ENCODE results near the gene VAV3.

Gene VAV3

DNA sequence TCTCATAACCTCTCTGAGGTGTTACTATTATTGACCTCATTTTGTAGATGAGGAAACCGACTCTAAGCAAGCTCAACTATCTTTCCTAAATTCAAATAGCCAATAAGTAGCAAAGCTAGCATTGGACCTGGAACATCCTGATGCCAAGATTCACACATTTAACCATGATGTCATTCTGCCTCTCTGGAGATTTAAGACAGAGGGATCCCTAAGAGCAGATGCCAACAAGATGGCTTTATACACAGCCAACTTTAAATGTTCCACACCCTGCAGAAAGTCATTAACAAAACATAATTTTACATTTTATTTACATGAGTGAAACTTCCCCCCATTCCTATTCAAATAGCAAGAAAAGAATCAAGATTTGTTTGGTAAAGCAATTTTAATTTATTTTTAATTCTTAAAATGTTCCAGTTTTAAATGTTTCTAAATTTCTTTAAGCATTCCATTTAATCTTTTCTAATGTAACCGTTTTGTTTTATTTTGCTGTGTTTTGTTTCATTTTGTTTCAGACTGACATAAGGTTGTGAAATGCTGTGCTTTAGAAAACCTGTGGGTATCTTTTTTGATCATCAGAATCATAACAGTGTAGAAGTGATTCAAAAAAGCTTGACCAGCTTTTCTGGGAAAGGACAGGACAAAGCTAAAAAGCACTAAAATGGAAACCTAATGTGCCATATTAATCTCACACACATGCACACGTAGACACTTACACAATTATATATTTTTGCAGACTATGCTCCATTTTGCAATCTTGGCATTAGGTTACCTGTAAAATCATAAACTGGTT is 7.6 kb upstream of the VAV3 start:
- no peak for DNase-seq (ENCODE audit: low read depth, low spot score)

DNA sequence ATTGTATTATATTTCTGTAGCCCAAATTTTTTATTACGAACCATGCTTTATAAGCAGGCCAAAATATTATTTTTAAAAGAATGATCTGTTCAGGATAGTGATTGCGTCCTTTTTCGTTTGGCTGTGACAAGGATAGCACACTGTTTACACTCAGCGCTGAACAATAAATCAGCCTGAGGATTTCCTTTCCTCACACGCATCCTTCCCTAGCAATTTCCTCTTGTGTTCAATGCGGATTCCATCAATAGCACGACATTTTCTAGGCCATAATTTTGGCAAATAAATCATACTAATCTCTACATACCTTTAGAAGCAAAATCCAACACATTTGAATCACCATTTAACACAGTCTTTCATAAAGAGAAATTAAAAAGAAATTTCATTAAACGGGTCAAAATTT is 1.6 kb upstream of the VAV3 start:
- no peak for DNase-seq (ENCODE audit: low read depth, low spot score)

GRCh38 chr1:107964336-107965109 is 457 bp downstream of the VAV3 start:
- no peak for DNase-seq (ENCODE audit: low read depth, low spot score)

DNA sequence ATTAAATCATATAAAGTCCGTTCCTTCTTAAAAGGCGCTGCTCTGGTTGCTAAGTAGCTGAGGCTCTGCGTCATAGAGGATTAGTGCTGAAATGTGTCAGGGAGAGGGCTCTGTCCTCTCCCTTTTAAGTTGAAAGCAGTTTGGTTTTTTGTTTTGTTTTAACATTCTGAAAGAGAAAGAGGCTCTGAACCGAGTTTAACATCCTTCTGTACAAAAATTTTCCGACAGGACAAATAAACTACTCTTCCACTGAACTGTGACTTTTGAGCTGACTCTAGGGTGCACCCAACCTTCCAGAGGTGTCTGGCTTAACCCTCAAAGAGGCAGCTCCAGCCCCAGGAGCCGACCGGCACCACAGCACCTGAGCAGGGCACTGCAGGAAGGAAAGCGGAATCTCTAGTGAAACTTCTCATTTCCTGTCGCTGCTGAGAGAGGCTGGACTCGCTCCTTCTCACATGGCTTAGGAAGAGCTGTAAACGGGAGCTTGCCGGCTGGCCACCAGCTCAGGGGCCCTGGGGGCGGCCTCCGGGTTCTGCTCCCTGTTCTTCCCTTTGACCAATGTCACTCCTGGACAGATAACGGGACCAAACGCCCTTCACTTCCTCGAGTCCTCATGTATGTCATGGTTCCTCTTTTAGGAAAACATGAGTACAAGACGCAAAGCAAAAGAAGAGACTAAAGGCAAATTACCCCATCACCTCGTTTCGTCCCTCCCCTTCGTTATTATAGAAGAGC is 1.2 kb downstream of the VAV3 start:
- DNase-seq (ENCODE audit: low read depth, low spot score): no peak

DNA sequence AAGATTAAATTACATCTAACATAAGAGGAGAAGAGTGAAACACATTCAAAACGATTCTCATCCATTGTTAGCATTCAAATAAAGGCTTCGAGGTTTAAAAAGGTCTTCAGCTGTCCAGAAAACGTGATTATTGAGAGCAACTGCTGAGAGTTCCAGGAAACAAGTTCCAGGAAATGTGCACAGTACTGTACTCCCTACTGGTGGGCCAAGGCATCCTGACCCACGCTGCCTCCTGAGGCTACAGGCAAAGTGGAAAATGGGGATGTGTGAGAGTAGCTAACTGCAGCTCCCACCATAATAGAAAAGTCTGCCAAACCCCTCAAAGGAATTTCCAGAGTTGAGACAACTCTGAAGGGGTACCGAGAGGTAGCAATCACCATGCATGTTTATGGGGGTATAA is 2.0 kb downstream of the VAV3 start:
- DNase-seq (ENCODE audit: low read depth, low spot score): no peak

- DNase-seq (ENCODE audit: low read depth, low spot score): no peak
Measured at GRCh38 chr1:107954719-107955415, 10.1 kb downstream of the VAV3 start.

DNA sequence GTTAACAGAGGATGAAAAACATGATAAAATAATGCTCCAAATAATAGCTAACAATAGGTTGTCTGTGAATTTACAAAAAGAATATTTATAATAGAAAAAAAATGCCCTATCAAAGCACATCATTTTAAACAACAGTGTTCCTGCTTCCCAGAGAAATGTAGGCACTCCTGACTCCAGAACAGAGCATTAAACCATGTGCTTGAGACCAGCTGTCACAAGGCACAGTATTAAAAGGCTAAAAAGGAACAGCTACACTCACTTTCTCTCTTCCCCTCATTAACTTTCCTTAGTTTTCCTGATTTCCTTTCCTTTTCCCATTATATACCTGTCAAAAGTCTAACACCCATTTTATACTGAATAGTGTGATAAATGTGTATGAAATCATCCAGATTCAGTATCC is 10.9 kb downstream of the VAV3 start:
- no peak for DNase-seq (ENCODE audit: low read depth, low spot score)

DNA sequence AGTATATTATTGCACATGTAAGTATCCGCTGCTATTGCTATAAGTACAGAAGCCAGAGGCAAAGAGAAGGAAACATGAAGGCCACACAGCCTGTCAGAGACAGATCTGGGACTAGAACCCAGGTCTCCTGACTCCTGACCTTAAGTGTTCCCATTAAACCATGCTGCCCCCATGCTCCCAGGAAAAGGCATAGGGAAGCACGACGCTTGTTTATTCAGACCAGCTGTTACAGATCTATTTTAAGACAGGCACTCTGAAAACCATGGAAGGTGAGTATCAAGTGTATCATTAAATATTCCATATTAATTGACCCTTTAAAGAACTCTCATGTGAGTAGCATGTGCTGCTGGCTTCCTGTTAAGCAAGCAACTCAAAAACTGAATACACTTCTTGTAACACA is 11.4 kb downstream of the VAV3 start:
- DNase-seq (ENCODE audit: low read depth, low spot score): no peak

GRCh38 chr1:107952989-107953388 is 12.0 kb downstream of the VAV3 start:
- no peak for DNase-seq (ENCODE audit: low read depth, low spot score)

- DNase-seq (ENCODE audit: low read depth, low spot score): no peak
Measured at GRCh38 chr1:107950464-107950863, 14.5 kb downstream of the VAV3 start.

DNA sequence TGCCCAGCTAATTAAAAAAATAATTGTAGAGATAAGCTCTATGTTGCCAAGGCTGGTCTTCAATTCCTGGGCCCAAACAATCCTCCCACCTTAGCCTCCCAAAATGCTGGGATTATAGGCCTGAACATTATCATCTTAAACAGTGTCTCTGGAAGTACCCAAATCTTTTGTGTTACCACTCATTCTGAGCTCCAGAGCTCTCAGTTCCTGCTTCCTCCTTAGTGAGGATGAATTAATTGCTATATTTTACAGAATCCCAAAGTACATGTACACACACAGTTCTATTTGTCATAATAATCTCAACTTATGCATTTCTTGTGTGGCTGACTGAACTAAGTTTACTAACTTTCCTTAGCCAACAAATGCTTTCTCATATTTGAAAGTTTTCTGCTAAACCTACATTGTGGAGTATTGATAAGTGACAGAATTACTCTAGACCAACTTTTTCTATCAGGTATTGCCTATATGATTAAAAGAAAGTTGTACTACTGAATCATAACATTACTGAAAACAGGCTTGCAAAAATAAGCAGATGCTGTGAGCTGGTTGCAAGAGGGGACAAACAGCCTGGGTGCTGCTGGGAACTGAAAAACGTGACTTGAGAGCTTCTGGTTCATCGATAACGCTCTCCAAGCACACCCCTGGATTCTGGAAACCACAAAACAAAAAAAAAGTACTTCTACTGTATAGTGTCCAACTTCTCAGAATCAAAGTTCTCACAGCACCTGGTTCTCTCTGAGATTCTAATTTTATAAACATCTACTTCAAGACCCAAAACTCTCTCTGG is 15.3 kb downstream of the VAV3 start:
- DNase-seq (ENCODE audit: low read depth, low spot score): no peak

- no peak for DNase-seq (ENCODE audit: low read depth, low spot score)
Measured at GRCh38 chr1:107946794-107947193, 18.2 kb downstream of the VAV3 start.

DNA sequence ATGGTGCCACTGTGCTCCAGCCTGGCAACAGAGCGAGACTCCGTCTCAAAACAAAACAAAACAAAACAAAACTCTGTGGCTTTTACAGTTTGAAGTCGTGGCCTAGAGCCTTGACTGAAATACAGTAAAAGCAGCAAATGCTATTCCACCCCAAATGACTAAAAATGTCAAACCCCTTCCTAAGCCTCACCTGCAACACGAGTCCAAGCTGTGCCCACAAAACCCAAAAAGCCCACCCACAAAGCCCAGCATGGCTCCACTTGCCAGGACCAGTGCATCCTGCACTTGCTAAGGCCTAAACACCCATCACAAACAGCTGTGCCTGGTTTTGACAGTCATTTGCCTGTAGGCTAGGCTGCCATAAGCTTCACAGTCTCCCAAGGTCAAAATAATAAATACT is 21.3 kb downstream of the VAV3 start:
- no peak for DNase-seq (ENCODE audit: low read depth, low spot score)

GRCh38 chr1:107942814-107943213 is 22.2 kb downstream of the VAV3 start:
- DNase-seq (ENCODE audit: low read depth, low spot score): no peak

GRCh38 chr1:107941531-107941930 is 23.4 kb downstream of the VAV3 start:
- DNase-seq (ENCODE audit: low read depth, low spot score): no peak

DNA sequence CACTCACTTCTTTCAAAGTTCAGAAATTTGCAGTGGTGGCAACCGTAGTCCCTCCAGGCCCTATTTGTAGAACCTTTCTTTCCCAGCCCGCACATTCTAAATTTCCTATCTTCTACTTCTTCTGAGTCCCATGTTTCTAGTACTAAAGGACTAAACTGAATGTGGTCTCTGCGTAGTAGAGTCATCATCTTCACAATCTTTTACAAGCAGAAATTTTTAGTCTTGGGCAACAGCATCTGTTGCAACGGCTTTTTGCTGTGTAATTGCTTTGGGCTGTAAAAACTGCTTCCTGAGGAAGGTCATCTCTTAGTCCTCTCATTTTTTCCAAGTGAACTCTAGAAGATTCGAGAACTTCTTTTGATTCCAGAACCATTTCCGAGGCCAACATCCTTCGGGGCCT is 23.9 kb downstream of the VAV3 start:
- no peak for DNase-seq (ENCODE audit: low read depth, low spot score)

DNA sequence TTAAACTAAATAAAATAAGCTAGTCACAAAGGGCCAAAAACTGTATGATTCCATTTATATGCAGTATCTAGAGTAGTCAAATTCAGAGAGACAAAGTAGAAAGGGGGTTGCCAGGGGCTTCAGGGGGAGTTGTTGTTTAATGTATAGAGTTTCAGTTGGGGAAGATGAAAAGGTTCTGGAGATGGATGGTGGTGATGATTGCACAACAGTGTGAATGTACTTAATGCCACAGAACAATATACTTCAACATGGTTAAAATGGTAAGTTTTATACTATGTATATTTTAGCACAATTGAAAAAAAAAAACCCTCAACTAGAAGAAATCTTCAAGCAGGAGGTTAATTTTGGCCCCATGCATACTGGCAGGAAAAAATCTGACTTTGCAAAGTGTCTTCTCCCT is 24.3 kb downstream of the VAV3 start:
- DNase-seq (ENCODE audit: low read depth, low spot score): no peak

DNA sequence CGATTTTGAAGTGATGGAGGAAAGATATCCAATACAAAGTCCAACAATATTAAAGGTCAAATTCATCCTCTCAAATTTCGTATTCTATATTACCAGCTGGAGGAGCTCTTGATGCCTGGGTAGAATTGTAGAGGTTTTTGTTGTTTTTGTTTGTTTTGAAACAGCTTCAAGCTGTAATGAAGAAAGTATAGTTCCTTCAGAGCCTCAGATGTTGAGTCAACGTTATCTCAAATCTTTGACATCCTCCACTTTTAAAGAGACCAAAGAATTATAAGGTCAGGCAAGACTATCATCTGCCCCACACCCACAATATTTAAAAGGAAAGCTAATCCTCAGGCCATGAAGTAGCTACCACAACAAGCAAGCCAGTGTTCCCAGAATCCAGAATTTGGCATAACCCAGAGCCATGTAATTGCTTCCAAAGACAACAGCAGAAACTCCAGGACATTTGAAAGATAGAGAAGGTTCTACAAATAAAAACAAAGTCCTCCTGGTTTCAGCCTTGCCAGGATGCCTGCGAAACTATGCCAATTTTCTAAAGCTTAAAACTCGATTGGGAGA is 24.9 kb downstream of the VAV3 start:
- no peak for DNase-seq (ENCODE audit: low read depth, low spot score)

DNA sequence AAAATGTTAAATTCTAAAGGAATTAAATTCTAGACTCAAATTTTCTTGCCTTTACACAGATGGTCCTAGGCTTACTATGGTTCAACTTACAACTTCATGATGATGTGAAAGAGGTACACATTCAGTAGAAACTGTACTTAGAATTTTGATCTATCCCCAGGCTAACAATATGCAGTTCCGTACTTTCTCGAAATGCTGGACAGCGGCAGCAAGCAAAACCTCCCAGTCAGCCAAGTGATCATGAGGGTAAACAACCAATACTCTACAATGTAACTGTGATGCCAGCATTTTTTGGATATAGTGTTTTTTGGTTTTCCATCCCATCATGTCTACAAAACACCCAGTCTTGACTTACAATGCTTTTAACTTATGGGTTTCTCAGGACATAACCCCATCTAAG is 25.7 kb downstream of the VAV3 start:
- DNase-seq (ENCODE audit: low read depth, low spot score): no peak
